HG02852 (cell line): ENCODE measurements around the gene TENT4B.
A peak's percentile ranks its signal among the peaks of the same experiment; 100 is the strongest.

Experiments
- ATAC-seq: cut with Tn5 transposase; IDR thresholded peaks from one replicate; pipeline ENCODE4 v1.9.1; 2021; ENCODE audit warnings: mild to moderate bottlenecking, moderate library complexity; ENCODE audit not compliant: unreplicated experiment

Gene TENT4B

DNA sequence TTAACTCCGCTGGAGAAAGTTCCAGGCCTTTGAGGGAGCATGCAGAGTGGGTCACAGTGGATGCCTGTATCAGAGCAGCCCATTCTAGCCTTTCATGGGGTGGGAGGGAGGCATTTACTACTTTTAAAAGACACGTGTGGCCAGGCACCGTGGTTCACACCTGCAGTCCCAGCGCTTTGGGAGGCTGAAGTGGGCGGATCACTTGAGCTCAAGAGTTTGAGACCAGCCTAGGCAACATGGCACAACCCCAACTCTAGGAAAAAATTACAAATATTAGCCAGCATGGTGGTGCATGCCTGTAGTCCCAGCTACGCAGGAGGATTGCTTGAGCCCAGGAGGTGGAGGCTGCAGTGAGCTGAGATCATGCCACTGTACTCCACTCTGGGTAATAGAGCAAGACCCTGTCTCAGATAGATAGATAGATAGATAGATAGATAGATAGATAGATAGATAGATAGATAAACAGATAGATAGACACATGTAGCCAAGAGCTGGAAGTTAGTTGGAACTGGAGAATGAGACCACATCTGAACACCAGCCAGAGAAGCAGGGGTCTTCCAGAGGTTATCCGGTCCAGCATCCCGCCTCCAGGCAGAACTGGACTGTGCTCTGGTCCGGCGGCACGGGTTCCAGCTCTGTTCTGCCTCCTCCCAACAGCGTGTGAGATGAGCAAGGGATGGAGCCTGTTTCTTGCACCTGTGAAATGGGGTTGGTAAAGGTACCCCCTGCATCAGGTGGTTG lies 116.8 kb downstream of the TENT4B start:
- ATAC-seq, result no peak

DNA sequence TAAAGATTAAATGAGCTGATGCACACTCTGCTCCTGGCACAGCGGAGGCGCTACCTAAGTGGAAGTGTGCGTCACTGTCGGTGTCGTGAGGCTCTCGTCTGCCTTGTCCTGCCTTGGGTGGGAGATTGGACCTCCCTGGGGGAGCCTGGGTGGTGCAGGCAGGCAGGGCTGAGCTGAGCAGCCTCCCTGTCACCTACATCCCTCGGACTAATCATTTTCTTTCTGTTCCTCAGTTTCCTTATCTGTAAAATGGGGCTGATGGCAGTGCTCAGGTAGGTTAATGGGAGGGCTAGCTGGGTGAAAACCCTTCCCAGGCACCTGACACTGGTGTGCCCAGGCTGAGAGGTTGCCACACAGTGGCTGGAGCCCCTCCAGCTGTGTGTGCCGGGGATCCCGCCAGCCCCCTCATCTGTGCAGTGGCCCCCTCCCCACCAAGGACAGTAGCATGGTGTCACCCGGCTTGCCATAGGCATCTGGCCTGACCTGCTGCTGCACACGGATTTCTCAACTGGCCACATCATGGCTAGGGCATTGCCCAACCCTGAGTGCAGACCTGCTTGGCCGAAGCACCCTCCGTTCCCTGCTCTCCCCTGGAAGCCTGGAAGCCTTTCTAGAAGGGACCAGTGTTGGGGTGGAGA lies 117.5 kb downstream of the TENT4B start:
- ATAC-seq, result no peak

DNA sequence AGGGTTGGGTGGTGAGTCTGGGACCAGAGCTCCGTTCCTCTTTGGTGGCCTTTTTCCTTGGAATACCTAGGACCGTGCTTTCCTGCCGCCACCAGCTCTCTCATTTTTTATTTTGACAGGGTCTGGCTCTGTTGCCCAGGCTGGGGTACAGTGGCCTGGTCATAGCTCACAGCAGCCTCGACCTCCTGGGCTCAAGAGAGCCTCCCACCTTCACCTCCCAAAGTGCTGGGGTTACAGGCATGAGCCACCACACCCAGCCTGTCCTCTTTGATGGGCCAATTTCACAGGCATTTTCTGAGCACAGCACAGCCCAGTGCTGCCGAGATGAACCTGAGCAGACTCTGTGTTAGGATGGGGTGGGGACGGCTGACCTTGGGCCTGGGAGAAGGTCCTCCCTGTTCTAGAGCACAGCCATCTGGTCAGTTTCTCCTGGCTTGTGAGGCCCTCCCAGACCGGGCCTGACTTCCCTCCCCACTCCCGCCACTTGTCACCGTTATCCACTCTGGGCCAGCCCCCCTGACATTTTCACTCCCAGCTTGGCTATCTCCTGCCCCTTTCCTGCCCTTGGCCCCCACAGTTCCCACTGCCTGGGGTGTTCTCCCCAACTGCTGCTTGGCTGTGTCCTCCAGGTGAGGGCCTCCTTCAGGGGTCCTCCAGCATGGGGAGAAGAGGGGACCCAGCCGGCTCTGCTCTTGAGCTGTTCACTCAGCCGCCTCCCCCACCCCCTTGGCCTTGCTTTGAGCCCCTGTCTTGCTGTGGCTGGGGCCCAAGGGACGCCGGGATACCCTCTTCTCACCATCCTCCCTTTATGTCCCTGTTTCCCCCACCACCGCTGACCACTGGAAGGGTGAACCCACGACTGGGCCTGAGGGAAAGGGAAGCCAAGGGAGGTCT lies 118.3 kb downstream of the TENT4B start:
- no peak for ATAC-seq

DNA sequence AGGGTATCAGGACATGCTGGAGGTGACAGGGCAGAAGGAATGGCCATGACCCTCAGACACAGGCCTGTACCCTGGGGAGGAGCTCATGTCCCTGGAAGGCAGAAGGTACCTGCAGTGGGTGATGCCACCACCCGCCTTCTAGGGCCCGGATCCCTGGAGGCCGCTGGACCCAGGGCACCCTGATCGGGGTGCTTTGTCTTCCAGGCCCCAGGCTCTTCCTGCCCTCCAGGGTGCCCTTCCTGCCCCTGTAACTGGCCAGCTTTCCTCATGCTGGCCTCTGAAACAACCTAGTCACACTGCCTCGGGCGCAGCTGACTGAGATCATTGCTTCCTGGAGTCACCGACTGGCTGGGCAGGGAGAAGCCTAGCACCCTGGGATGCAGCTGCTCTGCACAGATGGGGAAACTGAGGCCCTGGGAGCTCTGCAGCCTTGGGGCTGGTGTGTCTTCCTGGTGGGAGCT lies 119.0 kb downstream of the TENT4B start:
- no peak for ATAC-seq

DNA sequence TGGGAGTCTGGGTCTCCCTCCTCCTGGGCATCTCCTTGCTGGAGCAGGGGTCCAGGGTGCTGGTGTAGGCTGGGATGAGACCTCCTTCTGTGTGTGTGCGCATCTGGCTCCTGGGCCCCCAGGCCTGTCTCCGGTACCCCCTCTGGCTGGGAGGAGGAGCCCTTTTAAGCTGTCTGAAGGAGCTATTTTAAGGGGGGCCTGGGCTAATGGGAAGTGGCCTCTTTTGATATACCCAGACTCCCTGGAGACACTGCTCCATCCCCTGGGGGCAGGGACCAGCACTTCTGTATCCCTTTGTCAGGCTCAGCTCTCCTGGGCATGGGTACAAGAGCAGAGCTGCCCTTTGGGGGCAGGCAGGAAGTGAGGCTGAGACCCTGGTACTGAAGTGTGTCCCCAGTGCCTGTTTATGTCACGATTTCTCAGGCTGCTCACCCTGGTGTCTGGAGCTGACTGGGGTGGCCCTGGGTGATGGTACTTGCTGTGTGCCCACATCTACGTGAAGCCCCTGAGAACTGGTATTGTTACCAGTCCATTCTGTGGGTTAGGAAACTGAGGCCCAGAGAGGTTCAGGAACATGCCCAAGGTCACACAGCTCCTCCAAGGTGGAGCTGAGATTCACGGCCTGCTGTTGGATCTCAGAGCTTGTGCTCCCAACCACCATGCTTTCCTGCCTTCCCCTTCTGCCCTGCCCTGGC lies 119.7 kb downstream of the TENT4B start:
- no peak for ATAC-seq

DNA sequence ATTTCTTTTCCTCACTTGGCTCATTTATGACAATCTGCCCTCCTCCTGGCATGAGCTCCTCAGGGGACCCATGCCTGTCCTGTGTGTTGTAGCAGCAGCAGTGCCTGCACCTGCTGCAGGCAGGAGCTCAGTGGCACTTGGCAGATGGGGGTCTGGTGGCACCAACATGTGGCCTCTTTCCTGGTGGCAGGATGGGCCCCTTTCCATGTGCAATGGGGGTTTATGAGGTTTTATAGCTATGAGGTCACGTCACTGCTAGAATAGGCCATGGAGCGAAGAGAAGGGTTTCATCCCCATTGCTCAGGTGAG lies 120.2 kb downstream of the TENT4B start:
- no peak for ATAC-seq

DNA sequence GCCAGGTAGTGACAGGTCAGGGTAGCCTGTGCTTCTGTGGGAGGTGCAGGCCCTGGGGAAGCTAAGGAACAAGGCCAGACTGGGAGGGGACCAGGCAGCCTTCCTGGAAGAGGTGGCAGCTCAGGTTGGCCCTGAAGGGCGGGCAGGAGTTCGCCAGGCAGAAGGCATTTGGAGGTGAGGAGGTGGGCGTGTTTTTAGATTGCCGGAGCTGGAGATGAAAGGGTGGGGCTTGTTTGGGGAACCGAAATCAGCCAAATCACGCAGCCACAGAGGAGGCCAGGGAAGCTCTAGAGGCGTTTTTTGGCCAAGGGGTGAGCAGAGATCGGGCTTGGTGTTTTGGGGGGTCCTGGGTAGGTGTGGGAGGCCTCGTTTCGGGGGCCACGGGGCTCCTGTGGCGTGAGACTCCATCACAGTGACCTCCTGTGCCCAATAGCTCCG lies 120.8 kb downstream of the TENT4B start:
- peak; percentile 74 for ATAC-seq

DNA sequence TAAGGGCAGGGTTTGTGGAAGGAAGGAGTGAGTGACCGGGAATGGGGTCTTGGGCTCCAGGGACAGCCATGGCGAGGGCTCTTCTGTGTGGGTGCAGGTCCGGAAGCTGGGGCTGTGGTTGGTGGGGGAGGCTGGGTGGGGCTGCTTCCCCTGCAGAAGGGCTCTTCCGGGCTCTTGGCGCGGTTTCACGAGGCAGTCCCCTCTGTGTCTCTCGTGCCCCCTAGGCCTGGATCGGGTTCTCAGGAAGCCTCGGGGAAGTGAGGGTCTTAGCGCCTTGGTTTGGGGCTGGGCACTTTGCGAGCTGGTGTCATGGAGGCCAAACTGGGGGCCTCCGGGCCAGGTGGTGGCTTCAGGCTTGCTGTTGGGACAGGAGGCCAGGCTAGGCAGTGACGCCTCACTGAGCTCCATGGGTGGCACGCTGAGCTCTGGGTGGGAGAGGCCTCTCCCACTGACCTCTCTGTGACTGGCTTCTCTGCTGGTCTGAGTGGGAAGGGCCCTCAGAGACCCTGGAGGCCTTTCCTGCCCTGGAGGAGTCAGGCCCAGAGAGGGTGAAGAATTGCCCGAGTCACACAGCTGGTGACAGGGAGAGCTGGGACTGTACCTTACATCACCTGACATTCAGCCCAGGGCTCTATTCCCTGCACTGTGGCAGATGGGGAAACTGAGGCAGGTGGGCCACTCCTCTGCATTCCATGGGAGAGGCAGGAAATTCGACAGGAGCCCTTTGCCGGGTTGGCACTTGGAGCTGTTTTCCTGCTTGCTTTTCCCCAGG lies 121.4 kb downstream of the TENT4B start:
- ATAC-seq, result peak; percentile 37

DNA sequence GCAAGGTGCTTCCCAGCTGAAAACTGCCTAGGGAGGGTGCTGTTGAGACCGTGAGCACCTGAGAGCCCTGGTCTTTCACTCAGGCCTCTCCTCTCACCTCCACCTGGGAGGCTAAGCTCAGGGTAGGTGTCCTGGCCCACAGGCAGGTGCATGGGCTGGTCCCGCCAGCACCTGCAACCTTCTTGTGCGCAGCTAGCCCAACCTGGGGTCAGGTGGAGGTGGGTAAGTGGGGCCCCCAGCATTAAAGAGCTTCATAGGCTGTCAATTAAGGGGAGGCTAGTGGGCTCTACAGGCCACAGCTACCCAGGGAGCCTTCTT lies 122.0 kb downstream of the TENT4B start:
- ATAC-seq, result no peak

DNA sequence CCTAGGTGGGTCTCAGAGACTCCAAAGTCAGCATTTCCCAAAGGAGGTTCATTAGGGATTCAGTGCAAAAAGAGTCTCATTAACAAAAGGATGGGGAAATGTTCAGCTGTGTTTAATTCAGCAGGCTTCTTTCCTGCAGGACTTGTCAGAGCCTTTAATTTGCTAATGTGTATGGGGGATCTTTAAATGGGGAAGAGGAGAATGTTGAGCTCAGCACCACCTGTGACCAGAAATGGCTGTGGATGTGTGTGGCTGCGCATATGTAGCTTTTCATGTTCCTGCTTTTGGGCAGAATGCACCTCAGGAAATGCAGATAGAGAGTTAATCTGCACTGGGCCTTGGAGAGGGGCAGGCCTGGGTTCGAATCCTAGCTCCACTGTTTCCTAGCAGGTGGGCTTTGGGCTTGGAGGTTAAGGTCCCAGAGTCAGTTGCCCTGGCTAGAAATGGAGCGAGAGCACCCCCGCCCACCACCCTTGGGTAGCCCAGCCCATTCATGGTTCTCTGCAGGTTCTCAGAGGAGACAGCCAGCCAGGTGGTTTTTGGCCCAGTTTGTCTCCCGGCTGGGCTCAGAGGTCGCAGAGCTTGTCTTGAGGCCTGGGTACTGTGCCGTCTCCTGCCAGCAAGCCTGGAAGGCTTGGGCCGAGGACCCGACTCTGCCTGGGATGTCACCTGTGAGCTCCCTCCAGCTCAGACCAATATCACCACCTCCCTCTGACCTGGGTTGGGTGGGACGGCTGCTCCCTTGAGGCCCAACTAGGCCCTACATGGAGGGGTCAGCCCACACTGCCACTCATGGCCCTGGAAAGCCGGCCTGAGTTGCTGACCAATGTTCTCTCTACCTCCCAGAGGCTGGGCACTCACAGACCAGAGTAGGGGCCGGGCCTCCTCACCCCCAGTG lies 122.6 kb downstream of the TENT4B start:
- no peak for ATAC-seq

DNA sequence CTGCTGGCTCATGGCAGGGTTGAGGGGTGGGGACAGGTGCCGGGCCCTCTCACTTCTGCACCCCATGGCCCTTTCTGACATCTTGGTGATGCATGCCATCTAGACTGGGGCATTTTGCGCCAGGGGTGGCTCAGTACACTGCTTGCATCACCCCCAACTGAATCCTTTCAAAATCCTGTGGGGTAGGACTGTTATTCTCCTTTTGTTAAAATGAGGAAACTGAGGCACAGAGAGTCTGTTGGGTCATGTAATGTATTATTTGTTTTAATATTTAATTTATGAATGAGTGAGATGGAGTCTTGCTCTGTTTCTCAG lies 123.2 kb downstream of the TENT4B start:
- ATAC-seq, result no peak

DNA sequence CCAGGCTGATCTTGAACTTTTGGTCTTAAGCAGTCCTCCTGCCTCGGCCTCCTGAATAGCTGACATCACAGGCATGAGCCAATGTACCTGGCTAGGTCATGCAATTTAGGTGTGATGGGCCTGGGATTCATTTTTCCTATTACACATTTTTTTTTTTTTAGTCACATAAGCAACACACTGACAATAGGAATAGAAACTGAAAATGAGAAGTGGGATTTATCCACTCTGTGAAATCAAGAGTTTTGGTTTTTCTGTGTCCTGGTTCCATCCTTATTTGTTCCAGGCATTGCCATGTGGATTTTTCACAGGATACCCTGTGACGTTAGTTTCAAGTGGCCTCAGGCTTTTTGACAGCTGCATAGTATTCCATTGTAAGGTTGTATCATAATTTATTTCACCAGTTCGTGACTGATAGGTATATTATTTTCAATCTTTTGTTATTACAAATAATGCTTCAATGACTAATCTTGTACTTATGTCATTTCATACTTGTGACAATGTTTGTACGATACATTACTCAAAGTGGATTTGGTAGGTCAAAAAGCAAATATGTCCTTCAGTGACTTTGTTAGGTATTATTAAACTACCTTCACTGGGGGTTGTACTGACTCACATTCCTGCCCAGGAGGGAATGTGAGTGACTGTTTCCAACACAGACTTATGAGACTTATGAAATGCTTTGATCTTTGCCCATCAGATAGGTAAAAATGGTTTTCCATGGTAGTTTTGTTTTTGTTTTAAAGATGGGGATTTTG lies 123.9 kb downstream of the TENT4B start:
- ATAC-seq, result no peak

DNA sequence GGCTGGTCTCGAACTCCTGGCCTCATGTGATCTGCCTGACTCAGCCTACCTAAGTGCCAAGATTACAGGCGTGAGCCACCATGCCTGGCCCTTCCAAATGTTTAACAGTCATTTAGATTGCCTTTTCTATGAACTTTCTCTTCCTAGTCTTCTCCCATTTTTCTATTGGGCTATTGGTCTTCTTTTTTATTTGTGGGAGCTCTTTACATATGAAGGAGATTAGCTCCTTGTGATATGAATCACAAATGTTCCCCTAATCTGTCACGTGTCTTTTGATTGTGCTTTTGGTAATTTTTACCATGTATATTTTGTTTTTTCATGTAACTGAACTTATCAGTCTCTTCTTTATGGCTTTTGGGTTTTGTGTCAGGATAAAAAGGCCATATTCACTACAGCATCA lies 125.1 kb downstream of the TENT4B start:
- ATAC-seq, result no peak

DNA sequence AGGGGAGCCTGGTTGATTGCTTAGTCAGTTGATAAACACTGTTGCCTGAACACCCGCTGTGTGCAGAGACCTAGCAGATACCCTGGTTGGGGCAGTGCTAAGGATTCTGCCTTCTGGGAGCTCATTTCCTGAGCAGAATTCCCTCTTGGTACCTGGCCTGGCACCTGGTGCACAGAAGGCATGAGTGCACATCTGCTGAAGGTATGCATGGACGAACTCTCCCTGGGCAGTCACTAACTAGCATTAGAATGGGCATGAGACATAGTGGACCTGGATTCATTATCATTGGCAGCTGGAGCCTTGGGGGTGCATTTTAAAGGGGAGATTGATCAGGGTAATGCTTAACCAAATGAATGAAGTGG lies 126.4 kb downstream of the TENT4B start:
- ATAC-seq, result no peak

DNA sequence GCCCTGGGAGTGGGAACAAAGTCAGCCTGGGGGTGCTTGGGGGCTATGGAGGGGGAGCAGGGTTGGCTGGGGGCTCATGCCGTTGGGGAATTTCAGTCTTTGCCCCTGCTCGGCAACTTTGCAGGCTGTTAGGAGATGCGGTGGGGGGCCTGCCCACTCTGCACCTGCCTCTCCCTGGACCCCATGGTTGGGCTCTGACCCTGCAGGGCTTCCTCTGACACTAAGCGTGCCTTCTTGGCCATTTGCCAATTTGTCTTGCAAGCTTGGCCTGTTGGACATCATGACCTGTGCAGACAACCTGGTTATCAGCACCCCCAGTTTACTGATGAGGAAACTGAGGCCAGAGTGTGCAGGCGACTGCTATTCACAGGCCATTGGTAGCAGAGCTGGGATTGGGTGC lies 127.8 kb downstream of the TENT4B start:
- ATAC-seq, result no peak
